AG08395 (cell line): ENCODE results near the gene PLEKHB1.
A peak's percentile ranks its signal among the peaks of the same experiment; 100 is the strongest.

ENCODE experiments used
- DNase-seq: peaks from one replicate; pipeline ENCODE4 v3.0.0; 2012; ENCODE audit warnings: mixed read lengths, low spot score

PLEKHB1 gene

DNA sequence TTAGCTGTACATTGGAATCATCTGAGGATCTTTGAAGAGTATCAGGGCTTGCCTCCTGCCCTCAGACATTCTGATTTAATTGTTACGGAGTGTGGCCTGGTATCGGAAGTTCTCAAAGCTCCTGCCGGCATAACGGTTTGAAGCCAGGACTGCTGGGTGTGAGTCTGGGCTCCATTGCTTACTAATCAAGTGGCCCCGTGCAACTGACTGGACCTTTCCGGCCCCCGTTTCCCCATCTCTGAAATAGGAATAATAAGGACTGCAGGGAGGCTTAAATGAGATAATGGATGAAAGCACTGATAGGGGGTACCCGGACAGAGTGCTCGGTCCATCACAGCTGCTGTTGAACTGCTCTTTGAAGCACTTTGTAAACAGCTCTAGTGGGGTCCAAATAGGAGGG lies 1.7 kb downstream of the PLEKHB1 start:
- DNase-seq, result no peak

DNA sequence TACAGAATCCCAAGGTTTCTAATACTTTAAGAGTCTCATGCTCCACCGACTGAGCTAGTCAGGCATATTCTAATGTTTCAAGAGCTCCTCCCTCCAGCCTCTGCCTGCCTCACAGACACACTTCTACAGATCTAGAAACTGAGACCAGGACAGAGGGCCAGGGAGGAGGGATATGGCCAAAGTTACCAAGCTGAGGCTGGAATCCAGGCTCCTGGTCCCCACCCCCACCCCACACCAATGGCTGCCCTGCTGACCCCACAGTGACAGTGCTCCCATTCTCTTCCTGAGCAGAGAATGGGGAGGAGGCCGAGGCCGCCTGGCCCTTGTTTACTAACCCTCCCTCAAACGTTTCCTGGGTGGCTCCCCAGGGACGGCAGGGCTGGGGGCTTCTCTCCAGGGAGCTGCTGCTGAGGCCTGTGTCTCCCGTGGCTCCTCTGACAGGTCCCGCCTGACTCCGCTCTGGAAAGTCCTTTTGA lies 2.2 kb downstream of the PLEKHB1 start:
- no peak for DNase-seq

- DNase-seq, result no peak
Observed at GRCh38 chr11:73649206-73649605, 2.8 kb downstream of the PLEKHB1 start.

- no peak for DNase-seq
Observed at GRCh38 chr11:73650400-73650799, 4.0 kb downstream of the PLEKHB1 start.

- DNase-seq, result no peak
Observed at GRCh38 chr11:73651252-73651651, 4.9 kb downstream of the PLEKHB1 start.

- DNase-seq, result no peak
Observed at GRCh38 chr11:73651661-73652045, 5.3 kb downstream of the PLEKHB1 start.

DNA sequence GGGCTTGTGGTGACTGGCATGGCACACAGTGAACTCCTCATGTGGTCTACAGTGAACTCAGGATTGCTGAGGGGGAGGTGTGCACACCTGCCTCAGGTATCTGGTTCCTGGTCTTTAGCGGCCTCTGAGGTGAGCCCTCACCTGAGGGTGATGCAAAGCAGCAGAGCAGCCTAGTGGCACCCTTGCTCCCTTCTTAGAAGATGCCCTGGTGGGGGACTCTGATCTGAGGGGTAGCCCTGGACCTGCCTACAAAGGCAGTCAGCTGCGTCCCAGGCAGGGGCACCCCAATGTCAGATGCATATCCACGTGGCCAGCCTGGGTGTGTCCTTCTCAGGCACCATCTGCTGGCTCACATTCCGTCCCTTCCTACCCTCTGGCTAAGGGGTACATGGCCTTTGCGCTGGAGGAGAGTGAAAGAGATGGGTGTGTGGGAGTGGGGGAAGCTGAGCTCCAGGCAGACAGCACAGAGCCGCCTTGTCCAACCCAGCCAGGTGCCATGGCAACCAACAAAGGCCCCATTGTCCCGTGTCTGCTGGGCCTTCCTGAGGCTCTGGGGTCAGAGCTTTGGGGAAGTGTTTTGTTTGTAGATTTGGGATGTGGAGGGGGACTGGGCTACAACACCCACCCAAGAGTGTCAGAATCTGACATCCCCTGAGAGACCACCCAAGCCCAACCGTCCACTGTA lies 5.8 kb downstream of the PLEKHB1 start:
- DNase-seq, result no peak

- no peak for DNase-seq
Observed at GRCh38 chr11:73652856-73653559, 6.6 kb downstream of the PLEKHB1 start.

- DNase-seq, result peak; percentile 25
Observed at GRCh38 chr11:73653996-73654395, 7.6 kb downstream of the PLEKHB1 start.

GRCh38 chr11:73654482-73655021 lies 8.2 kb downstream of the PLEKHB1 start:
- DNase-seq, result no peak

DNA sequence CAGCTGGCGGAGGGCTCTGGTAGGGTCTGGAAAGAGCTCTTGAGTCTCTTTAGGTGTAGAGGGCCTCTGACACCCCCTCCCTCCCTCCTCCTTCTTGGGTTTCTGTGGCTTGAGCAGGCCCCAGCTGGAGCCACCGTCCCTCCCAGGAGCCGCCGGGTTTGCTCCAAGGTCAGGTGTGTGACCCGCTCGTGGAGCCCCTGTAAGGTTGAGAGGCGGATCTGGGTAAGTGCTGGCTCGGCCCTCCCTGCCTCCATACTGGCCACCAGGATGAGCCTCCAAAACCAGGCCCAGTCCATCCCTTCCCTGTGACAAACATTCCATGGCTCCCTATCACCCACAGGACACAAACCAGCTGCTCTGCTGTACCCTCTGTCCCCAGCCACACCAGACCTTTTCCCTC lies 9.3 kb downstream of the PLEKHB1 start:
- DNase-seq, result no peak

DNA sequence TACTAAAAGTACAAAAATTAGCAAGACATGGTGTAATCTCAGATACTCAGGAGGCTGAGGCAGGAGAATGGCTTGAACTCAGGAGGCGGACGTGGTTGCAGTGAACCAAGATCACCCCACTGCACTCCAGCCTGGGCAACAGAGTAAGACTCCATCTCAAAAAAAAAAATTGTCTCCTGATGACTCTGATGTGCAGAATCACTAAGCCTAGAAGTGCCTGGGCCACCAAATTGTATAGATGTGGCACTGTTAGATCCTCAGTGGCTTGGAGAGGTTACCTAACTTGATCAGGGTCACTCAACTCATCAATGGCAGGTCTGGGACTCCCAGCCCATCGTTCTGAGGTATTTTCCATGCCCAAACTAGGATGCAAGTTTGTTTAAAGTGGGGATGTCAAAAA lies 10.6 kb downstream of the PLEKHB1 start:
- DNase-seq, result no peak

- DNase-seq, result no peak
Observed at GRCh38 chr11:73659961-73660360, 13.6 kb downstream of the PLEKHB1 start.

DNA sequence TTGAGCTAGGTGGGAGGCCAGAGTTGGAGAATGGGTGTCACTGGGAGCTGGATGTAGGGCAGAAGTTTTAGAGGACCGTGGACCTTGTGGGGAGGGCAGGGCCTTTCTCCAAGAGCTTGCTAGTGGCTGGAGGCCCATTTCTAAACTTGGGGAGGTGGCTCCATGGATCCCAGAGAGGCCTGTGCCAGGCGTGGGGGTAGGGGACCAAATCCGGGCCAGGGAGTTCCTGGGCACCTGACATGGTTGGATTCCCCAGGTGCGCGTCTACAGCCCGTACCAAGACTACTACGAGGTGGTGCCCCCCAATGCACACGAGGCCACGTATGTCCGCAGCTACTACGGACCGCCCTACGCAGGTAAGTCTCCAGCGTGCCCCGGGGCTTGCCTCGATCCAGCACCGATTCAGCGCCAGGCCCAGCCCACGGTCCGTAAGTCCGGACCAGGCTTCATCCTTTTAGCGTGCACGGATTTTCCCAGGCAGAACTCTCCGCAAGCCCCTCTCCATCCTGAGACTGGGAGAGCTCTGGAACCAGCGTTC lies 14.2 kb downstream of the PLEKHB1 start:
- no peak for DNase-seq

- peak; percentile 98 for DNase-seq
Observed at GRCh38 chr11:73661035-73661628, 14.8 kb downstream of the PLEKHB1 start.

DNA sequence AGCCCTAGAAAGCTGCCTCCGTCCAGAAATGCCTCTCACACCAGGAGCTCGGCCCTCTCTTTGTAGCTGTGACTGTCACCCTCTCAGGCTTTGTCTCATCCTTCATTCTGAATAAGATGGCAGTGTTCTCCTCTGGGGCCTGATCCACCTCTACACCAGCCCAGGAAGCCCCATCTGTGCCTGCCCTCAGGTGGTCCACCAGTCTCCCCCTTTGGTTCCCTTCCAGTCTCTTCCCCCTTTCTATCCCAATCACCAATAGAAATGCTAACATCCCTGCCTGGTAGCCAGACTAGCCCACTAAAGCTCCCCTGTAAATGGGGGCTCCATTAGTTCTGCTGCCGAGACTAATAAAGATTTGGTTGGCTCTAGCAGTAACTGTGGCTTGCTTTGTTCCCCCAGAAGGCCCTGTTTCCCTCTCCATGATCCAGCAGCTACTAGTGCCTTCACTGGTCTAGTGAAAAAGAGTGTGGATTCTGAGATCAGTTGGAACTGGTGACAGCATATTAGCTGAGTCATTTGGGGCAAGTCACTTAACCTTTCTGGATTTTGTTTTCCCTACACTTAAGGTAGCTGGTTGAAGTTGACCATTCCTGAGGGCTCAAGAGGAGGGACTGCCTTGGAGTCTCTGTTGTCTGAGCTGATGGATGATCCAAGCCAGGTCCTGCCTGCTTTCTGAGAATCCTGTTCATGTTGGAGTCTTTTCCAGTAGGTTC lies 16.2 kb downstream of the PLEKHB1 start:
- no peak for DNase-seq

DNA sequence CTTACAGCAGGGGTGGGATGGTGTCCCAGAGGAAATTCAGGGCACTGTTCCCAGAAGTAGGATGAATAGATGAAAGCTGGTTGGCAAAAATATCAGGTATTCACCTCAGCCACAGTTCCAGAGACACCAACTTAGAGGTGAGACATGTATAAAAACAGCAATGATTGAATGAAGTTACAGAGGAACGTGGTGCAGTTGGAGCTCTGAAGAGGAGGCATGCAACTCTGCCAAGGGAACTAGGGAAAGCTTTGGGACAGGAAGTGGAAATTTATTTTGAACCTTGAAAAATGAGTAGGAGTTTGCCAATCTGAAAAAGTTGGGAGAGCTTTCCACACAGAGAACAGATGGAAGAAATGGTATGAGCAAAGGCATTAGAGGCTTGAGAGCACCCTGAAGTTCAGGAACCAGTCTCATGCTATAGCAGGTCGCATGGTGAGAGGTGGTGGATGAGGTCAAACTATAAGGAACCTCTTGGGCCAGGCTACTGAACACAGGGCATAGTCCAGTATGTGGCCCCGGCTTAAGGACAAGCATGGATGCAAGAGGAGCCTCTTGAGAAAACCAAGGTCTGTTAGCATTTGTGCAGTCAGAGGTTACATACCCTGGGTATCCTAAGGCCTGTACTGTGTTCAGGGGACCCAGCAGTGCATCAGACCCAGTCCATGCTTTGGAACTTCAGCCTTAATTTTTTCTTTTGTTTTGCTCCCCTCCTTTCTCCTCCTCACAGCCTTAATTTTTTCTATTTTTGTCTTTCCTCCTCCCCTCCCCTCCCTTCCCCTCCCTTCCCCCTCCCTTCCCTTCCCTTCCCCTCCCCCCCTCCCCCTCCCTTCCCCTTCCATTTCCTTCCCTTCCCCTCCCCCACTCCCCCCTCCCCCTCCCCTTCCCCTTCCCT lies 17.5 kb downstream of the PLEKHB1 start:
- DNase-seq, result no peak

DNA sequence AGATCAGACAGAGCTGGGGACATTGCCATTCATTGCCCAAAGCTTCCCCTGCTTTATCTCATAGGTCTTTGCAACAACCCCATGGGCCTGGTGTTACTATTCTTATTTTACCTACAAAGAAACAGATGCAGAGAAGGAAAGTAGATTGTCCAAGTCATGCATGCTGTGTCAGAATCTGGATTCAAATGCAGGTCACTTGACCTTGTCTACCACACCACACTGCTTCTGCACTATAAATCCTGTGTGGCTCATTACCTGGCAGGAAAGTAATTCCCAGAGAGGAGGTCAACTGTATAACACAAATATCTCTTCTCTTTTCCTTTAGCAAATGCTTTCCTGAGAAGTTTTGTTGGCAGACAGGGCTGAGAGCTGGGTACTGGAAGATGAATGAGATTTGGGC lies 18.5 kb downstream of the PLEKHB1 start:
- no peak for DNase-seq

- DNase-seq, result no peak
Observed at GRCh38 chr11:73667891-73668290, 21.5 kb downstream of the PLEKHB1 start.

DNA sequence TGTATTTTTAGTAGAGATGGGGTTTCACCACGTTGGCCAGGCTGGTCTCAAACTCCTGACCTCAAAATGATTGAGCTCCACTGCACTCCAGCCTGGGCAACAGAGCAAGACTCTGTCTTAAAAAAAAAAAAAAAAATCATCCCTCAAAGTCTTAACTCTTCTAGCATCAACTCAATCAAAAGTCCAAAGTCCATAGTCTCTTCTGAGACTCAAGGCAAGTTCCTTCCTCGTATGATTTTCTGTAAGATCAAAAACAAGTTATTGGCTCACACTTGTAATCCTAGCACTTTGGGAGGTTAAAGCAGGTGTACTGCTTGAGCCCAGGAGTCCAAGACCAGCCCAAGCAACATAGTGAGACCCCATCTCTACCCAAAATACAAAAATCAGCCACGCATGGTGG lies 24.4 kb downstream of the PLEKHB1 start:
- DNase-seq, result no peak

DNA sequence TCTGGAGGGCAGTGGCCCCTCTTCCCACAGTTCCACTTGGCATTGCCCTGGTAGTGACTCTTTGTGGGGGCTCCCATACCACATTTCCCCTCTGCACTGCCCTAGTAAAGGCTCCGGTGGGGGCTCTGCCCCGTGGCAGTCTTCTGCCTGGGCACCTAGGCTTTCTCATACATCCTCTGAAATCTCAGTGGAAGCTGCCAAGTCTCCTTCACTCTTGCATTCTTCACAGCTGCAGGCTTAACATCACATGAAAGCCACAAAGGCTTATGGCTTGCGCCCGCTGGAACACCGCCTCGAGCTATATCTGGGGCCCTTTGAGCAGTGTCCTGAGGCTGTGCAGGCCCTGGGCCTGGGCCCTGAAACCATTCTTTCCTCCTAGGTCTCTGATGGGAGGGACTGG lies 25.3 kb downstream of the PLEKHB1 start:
- DNase-seq, result no peak
